Activated gamma-delta T cell (primary cell): ENCODE results near the gene STXBP3.

Experiments
- DNase-seq: peaks from one replicate; lab custom pipeline; 2025; lab: John Stamatoyannopoulos, UW

The STXBP3 gene

GRCh38 chr1:108803548-108803947 is 57.1 kb downstream of the STXBP3 start:
- no peak for DNase-seq

GRCh38 chr1:108808438-108808837 is 62.0 kb downstream of the STXBP3 start:
- no peak for DNase-seq

GRCh38 chr1:108811611-108812010 is 65.1 kb downstream of the STXBP3 start:
- no peak for DNase-seq

- DNase-seq, result no peak
Measured at GRCh38 chr1:108813326-108813725, 66.9 kb downstream of the STXBP3 start.

GRCh38 chr1:108814343-108815125 is 68.1 kb downstream of the STXBP3 start:
- DNase-seq, result no peak

GRCh38 chr1:108815566-108815965 is 69.1 kb downstream of the STXBP3 start:
- DNase-seq, result no peak

- DNase-seq, result no peak
Measured at GRCh38 chr1:108816049-108816893, 69.8 kb downstream of the STXBP3 start.

- no peak for DNase-seq
Measured at GRCh38 chr1:108817016-108817415, 70.5 kb downstream of the STXBP3 start.

- DNase-seq, result no peak
Measured at GRCh38 chr1:108817811-108818210, 71.3 kb downstream of the STXBP3 start.

GRCh38 chr1:108819878-108820277 is 73.4 kb downstream of the STXBP3 start:
- DNase-seq, result no peak

GRCh38 chr1:108823632-108824031 is 77.2 kb downstream of the STXBP3 start:
- no peak for DNase-seq

- DNase-seq, result no peak
Measured at GRCh38 chr1:108824051-108824450, 77.6 kb downstream of the STXBP3 start.

- DNase-seq, result no peak
Measured at GRCh38 chr1:108826081-108826635, 79.7 kb downstream of the STXBP3 start.

GRCh38 chr1:108828074-108828961 is 81.8 kb downstream of the STXBP3 start:
- DNase-seq, result no peak

- DNase-seq, result no peak
Measured at GRCh38 chr1:108829498-108829916, 83.0 kb downstream of the STXBP3 start.

- DNase-seq, result no peak
Measured at GRCh38 chr1:108830119-108831008, 83.9 kb downstream of the STXBP3 start.

GRCh38 chr1:108831225-108831624 is 84.8 kb downstream of the STXBP3 start:
- no peak for DNase-seq

GRCh38 chr1:108832929-108833328 is 86.5 kb downstream of the STXBP3 start:
- no peak for DNase-seq

- DNase-seq, result no peak
Measured at GRCh38 chr1:108841703-108842102, 95.2 kb downstream of the STXBP3 start.

GRCh38 chr1:108842525-108843181 is 96.2 kb downstream of the STXBP3 start:
- DNase-seq, result no peak
